Stomach (tissue), 4 donors: ENCODE data around the gene SH3BP4.

ENCODE experiments used
- EP300 ChIP-seq: sonication (generic); formaldehyde crosslinking; IDR thresholded peaks from one replicate; pipeline ENCODE4 v1.6.1; 2017; ENCODE audit warnings: antibody characterized with exemption
- POLR2AphosphoS5 ChIP-seq, 3 donors: sonication (generic); formaldehyde crosslinking; IDR thresholded peaks; one replicate each; pipeline ENCODE4 v1.6.1; 2016; ENCODE audit warnings: antibody characterized with exemption in 3 of 3
- TF ChIP-seq, protein P1 (sequence below), 7 experiments: fragments of 450-650 bp in 4 of 7; fragments of 200-600 bp in 3 of 7; sonication (generic) in 3 of 7; IDR thresholded peaks; one replicate each; pipeline ENCODE4 v1.5.1; 2016 to 2019; ENCODE audit warnings: antibody characterized with exemption in 7 of 7, control low read depth in 2 of 7, mild to moderate bottlenecking in 1 of 7

DNA sequence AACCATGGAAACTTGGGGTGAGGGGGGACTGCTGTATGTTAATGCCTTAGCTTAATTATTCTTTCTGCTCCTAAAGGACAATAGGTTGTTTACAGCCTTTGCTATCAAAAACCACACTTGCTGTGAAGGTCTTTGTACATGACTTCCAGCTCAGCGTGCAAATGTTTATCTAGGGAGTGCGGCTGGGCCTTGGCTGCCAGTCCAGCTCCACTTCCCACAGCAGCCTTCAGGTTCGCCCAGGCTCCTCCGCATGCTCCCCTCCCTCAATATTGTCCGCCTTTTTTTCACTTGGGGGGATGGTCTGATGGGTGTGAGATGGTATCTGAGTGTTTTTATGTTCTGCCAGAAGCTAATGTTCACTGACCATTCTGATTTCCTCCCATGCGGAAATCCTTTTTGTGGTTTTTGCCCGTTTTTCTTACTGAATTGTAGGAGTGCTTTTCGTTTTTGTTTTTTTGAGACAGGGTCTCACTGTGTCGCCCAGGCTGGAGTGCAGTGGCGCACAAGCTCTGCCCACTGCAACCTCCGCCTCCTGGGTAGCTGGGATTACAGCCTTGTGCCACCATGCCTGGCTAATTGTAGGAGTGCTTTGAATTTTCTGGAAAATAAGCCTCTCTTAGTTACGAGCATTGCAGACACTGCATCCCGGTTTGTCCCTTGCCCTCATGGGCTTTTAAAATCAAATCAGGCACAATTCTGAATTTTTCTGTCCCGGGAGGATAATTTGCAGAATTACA, 28.8 kb downstream of the SH3BP4 start:
- TF ChIP-seq, protein P1, sequence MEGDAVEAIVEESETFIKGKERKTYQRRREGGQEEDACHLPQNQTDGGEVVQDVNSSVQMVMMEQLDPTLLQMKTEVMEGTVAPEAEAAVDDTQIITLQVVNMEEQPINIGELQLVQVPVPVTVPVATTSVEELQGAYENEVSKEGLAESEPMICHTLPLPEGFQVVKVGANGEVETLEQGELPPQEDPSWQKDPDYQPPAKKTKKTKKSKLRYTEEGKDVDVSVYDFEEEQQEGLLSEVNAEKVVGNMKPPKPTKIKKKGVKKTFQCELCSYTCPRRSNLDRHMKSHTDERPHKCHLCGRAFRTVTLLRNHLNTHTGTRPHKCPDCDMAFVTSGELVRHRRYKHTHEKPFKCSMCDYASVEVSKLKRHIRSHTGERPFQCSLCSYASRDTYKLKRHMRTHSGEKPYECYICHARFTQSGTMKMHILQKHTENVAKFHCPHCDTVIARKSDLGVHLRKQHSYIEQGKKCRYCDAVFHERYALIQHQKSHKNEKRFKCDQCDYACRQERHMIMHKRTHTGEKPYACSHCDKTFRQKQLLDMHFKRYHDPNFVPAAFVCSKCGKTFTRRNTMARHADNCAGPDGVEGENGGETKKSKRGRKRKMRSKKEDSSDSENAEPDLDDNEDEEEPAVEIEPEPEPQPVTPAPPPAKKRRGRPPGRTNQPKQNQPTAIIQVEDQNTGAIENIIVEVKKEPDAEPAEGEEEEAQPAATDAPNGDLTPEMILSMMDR (IDR thresholded peaks at IDR 0.05) = no peak
- TF ChIP-seq EP300 (no peak), POLR2AphosphoS5 (IDR thresholded peaks at IDR 0.05) (peak in 2 of 3 donors; percentile 35 to 76)
